Chondrocyte (in vitro differentiated cells): Measurements from ENCODE around the gene WWTR1. TPM values are rescaled to one million over a fixed set of nuclear protein-coding genes. Genes with fewer than 3 reads are reported as not detected.
A peak's percentile ranks its signal among the peaks of the same experiment; 100 is the strongest.

Experiments used
- DNase-seq: peaks from one replicate; pipeline ENCODE4 v3.0.0; 2021; ENCODE audit warnings: mixed read lengths, low spot score
- H3K27ac Mint-ChIP-seq: one replicate; pipeline ENCODE4 v1.8.0; 2021; ENCODE audit warnings: mild to moderate bottlenecking, moderate library complexity, mixed read lengths; ENCODE audit not compliant: unreplicated experiment
- H3K27me3 Mint-ChIP-seq: 2 replicates; pipeline ENCODE4 v1.8.0; 2021; ENCODE audit warnings: low read depth, mixed read lengths
- H3K36me3 Mint-ChIP-seq: 2 replicates; pipeline ENCODE4 v1.8.0; 2021; ENCODE audit warnings: low read depth, mixed read lengths
- H3K4me1 Mint-ChIP-seq: 2 replicates; pipeline ENCODE4 v1.8.0; 2021; ENCODE audit warnings: low read depth, mild to moderate bottlenecking, mixed read lengths
- H3K4me3 Mint-ChIP-seq: one replicate; pipeline ENCODE4 v1.8.0; 2021; ENCODE audit warnings: mild to moderate bottlenecking, moderate library complexity, mixed read lengths; ENCODE audit not compliant: unreplicated experiment
- H3K9me3 Mint-ChIP-seq: 2 replicates; pipeline ENCODE4 v1.8.0; 2021; ENCODE audit warnings: low read depth, mixed read lengths
- CTCF ChIP-seq: fragments of 200-600 bp; sonication (generic); IDR thresholded peaks from 2 replicates; pipeline ENCODE4 v1.5.0; 2021; ENCODE audit warnings: antibody characterized with exemption, mild to moderate bottlenecking, moderate library complexity
- total RNA-seq: library from RNA; stranded (reverse); gene quantifications from 3 replicates; pipeline ENCODE4 v1.2.1, GENCODE V29; 2021

Gene WWTR1
- total RNA-seq, 1 donor from 2014 or later = 107 TPM

- DNase-seq = no peak
- no peaks in the 10 kb centered on the region for H3K27me3 Mint-ChIP-seq
- no peak for TF ChIP-seq CTCF
- no peak overlapping the region for H3K27ac Mint-ChIP-seq
- no peaks in the 10 kb centered on the region for H3K9me3 Mint-ChIP-seq
- peaks cover 1% of the 10 kb centered on the region for H3K36me3 Mint-ChIP-seq
- peaks cover 25% of the 10 kb centered on the region for H3K4me1 Mint-ChIP-seq
- no peak overlapping the region for H3K4me3 Mint-ChIP-seq
Observed at GRCh38 chr3:149662240-149662887, 4.5 kb upstream of the WWTR1 start.

DNA sequence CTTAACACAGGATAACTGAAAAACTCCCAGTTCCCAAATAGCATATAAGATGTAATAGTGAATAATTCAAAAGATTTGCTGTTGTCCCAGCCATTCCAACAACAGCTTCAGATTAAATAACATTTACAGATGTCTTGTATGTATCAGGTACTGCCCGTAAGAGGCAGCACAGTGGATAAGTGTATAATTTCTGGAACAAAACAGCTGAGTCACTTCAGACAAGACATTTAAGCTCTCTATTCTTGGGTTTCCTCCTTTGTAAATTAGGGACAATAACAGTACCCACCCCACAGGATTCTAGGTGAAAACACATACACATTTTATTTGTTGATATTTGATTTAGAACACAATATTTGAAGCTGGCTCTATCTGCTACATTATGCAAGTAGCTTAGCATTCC lies 2.6 kb upstream of the WWTR1 start:
- Mint-ChIP-seq H3K36me3 (peaks cover 3% of the 10 kb centered on the region), H3K27ac (peak overlapping the region; percentile 0), H3K4me3 (no peak overlapping the region), H3K4me1 (peaks cover 38% of the 10 kb centered on the region), H3K27me3 (no peaks in the 10 kb centered on the region), H3K9me3 (no peaks in the 10 kb centered on the region)
- DNase-seq = no peak
- TF ChIP-seq CTCF = no peak

- TF ChIP-seq CTCF = no peak
- H3K4me3 Mint-ChIP-seq = peak overlapping the region; percentile 97
- peak; percentile 90 for DNase-seq
- H3K27ac Mint-ChIP-seq = peak overlapping the region; percentile 98
- H3K27me3 Mint-ChIP-seq = no peaks in the 10 kb centered on the region
- no peaks in the 10 kb centered on the region for H3K9me3 Mint-ChIP-seq
- peaks cover 54% of the 10 kb centered on the region for H3K4me1 Mint-ChIP-seq
- peaks cover 7% of the 10 kb centered on the region for H3K36me3 Mint-ChIP-seq
Observed at GRCh38 chr3:149658744-149659497, 1.1 kb upstream of the WWTR1 start.

- peak overlapping the region; percentile 97 for H3K4me3 Mint-ChIP-seq
- H3K4me1 Mint-ChIP-seq = peaks cover 66% of the 10 kb centered on the region
- TF ChIP-seq CTCF = no peak
- H3K27me3 Mint-ChIP-seq = no peaks in the 10 kb centered on the region
- DNase-seq = no peak
- H3K27ac Mint-ChIP-seq = peak overlapping the region; percentile 95
- peaks cover 8% of the 10 kb centered on the region for H3K36me3 Mint-ChIP-seq
- H3K9me3 Mint-ChIP-seq = no peaks in the 10 kb centered on the region
Observed at GRCh38 chr3:149657321-149657925, 402 bp downstream of the WWTR1 start.

GRCh38 chr3:149655826-149656574 lies 1.8 kb downstream of the WWTR1 start:
- H3K36me3 Mint-ChIP-seq = peaks cover 13% of the 10 kb centered on the region
- TF ChIP-seq CTCF = no peak
- H3K27me3 Mint-ChIP-seq = no peaks in the 10 kb centered on the region
- peaks cover 5% of the 10 kb centered on the region for H3K9me3 Mint-ChIP-seq
- H3K4me1 Mint-ChIP-seq = peaks cover 70% of the 10 kb centered on the region
- H3K27ac Mint-ChIP-seq = peak overlapping the region; percentile 95
- DNase-seq = no peak
- peak overlapping the region; percentile 97 for H3K4me3 Mint-ChIP-seq
